GM12864 (cell line): ENCODE measurements around the gene GIMAP7.

ENCODE experiments used
- DNase-seq: peaks from one replicate; pipeline ENCODE4 v3.0.0-alpha.2; 2011; ENCODE audit warnings: low read depth
- H3K4me3 ChIP-seq: 2 replicates; pipeline ENCODE4 v1.5.1; 2011; ENCODE audit warnings: mild to moderate bottlenecking, low read depth, low read length, control low read depth
- TF ChIP-seq, protein P1 (sequence below): IDR thresholded peaks from 2 replicates; pipeline ENCODE4 v1.5.1; 2011; ENCODE audit warnings: low read depth, mild to moderate bottlenecking, moderate library complexity, low read length, control low read depth, inconsistent platforms; ENCODE audit errors: missing control alignments

The GIMAP7 gene

GRCh38 chr7:150514748-150515222, at the start of gene GIMAP7:
Gene GIMAP7, plus strand, starts transcription at chr7:150514872. Its CDS starts 5,103 bp downstream, at chr7:150519975.
- peak within 1 kb of the TSS; percentile 67 for H3K4me3 ChIP-seq

DNA sequence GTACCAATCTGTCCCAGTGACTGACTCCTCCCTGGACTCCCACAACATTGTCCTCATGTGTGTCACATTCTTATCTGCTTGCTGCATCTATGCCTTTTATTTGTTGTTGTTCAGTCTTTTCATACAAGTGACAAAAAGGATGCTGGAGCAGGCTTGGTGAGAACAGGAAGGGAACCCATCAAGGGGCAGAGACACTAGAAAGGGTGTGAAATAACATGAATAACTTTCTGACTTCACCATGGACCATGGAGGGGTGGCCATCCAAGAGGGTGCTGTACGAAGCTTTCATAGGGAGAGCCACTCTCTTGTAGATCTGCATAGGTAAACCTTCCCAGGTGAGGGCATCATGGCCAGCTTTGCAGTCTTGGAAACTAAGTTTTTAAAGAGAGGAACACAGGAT, 49.7 kb upstream of the GIMAP7 start:
- no peak for DNase-seq
- TF ChIP-seq, protein P1, sequence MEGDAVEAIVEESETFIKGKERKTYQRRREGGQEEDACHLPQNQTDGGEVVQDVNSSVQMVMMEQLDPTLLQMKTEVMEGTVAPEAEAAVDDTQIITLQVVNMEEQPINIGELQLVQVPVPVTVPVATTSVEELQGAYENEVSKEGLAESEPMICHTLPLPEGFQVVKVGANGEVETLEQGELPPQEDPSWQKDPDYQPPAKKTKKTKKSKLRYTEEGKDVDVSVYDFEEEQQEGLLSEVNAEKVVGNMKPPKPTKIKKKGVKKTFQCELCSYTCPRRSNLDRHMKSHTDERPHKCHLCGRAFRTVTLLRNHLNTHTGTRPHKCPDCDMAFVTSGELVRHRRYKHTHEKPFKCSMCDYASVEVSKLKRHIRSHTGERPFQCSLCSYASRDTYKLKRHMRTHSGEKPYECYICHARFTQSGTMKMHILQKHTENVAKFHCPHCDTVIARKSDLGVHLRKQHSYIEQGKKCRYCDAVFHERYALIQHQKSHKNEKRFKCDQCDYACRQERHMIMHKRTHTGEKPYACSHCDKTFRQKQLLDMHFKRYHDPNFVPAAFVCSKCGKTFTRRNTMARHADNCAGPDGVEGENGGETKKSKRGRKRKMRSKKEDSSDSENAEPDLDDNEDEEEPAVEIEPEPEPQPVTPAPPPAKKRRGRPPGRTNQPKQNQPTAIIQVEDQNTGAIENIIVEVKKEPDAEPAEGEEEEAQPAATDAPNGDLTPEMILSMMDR = no peak
- H3K4me3 ChIP-seq = no peak overlapping the region

More at GRCh38 chr7:150514748-150515222, at the start of gene GIMAP7:
- TF ChIP-seq, protein P1 = no peak
- peak; percentile 35 for DNase-seq

GRCh38 chr7:150465414-150465813, 49.3 kb upstream of the GIMAP7 start:
- no peak overlapping the region for H3K4me3 ChIP-seq
- DNase-seq = no peak
- TF ChIP-seq, protein P1 = no peak

- TF ChIP-seq, protein P1 = no peak
- DNase-seq = no peak
- H3K4me3 ChIP-seq = no peak overlapping the region
Measured at GRCh38 chr7:150466477-150466876, 48.2 kb upstream of the GIMAP7 start.

GRCh38 chr7:150468241-150468640, 46.4 kb upstream of the GIMAP7 start:
- DNase-seq = no peak
- TF ChIP-seq, protein P1 = no peak
- no peak overlapping the region for H3K4me3 ChIP-seq

GRCh38 chr7:150471886-150472285, 42.8 kb upstream of the GIMAP7 start:
- H3K4me3 ChIP-seq = no peak overlapping the region
- TF ChIP-seq, protein P1 = no peak
- DNase-seq = no peak

- DNase-seq = no peak
- TF ChIP-seq, protein P1 = no peak
- H3K4me3 ChIP-seq = no peak overlapping the region
Measured at GRCh38 chr7:150473902-150474301, 40.8 kb upstream of the GIMAP7 start.
